ENCODE data around the gene RAC3.

GRCh38 chr17:82021107-82021899 lies 10.2 kb upstream of the RAC3 start:
- TF ChIP-seq EP300 (IDR thresholded peaks at IDR 0.05) (no peak), POLR2A (IDR thresholded peaks at IDR 0.05) (no peak), CTCF (IDR thresholded peaks at IDR 0.05) (peak; percentile 45 to 94 (median 70))

Data from tibial nerve (tissue), 4 donors.